Astrocyte (in vitro differentiated cells and primary cell): ENCODE results near the gene GPX4. TPM values are rescaled to one million over a fixed set of nuclear protein-coding genes. Genes with fewer than 3 reads are reported as not detected.

Experiments
- DNase-seq: peaks from one replicate; pipeline ENCODE4 v3.0.0-alpha.2; 2010; ENCODE audit warnings: low read depth
- FAIRE-seq: peaks from 2 replicates; lab custom pipeline; 2011; peaks lifted over from hg19 to GRCh38; lab: Jason Lieb, UNC
- H2AFZ ChIP-seq: 2 replicates; pipeline ENCODE4 v1.6.0; 2012; ENCODE audit warnings: low read depth, low read length, inconsistent platforms
- H3K27ac ChIP-seq: 2 replicates; pipeline ENCODE4 v1.5.1; 2011; ENCODE audit warnings: low read depth, low read length, inconsistent platforms
- H3K27me3 ChIP-seq: 2 replicates; pipeline ENCODE4 v1.6.0; 2011; ENCODE audit warnings: low read length, inconsistent platforms; ENCODE audit not compliant: insufficient read depth
- H3K36me3 ChIP-seq: 2 replicates; pipeline ENCODE4 v1.5.1; 2011; ENCODE audit warnings: low read length, inconsistent platforms; ENCODE audit not compliant: insufficient read depth
- H3K4me1 ChIP-seq: 2 replicates; pipeline ENCODE4 v1.5.1; 2011; ENCODE audit warnings: low read length, inconsistent platforms; ENCODE audit not compliant: insufficient read depth
- H3K4me2 ChIP-seq: 2 replicates; pipeline ENCODE4 v1.6.0; 2012; ENCODE audit warnings: low read length, inconsistent platforms
- H3K4me3 ChIP-seq: 2 replicates; pipeline ENCODE4 v1.5.1; 2011; ENCODE audit warnings: low read depth, mild to moderate bottlenecking, low read length, inconsistent platforms; ENCODE audit not compliant: insufficient read depth
- H3K79me2 ChIP-seq: 2 replicates; pipeline ENCODE4 v1.6.0; 2012; ENCODE audit warnings: mild to moderate bottlenecking, low read length, inconsistent platforms; ENCODE audit not compliant: insufficient read depth
- H3K9ac ChIP-seq: 2 replicates; pipeline ENCODE4 v1.6.0; 2012; ENCODE audit warnings: mild to moderate bottlenecking, low read length, inconsistent platforms
- H3K9me3 ChIP-seq: 2 replicates; pipeline ENCODE4 v1.5.1; 2012; ENCODE audit warnings: low read depth, mild to moderate bottlenecking, low read length, inconsistent platforms; ENCODE audit not compliant: insufficient read depth
- H4K20me1 ChIP-seq: 2 replicates; pipeline ENCODE4 v1.6.0; 2012; ENCODE audit warnings: low read length, inconsistent platforms; ENCODE audit not compliant: insufficient read depth
- H3K27ac Mint-ChIP-seq: one replicate; pipeline ENCODE4 v1.8.0; 2021; ENCODE audit warnings: mild to moderate bottlenecking, mixed read lengths; ENCODE audit not compliant: unreplicated experiment
- H3K27me3 Mint-ChIP-seq: one replicate; pipeline ENCODE4 v1.8.0; 2021; ENCODE audit warnings: low read depth, mixed read lengths; ENCODE audit not compliant: unreplicated experiment
- H3K36me3 Mint-ChIP-seq: one replicate; pipeline ENCODE4 v1.8.0; 2021; ENCODE audit warnings: low read depth, mixed read lengths; ENCODE audit not compliant: unreplicated experiment
- H3K4me1 Mint-ChIP-seq: one replicate; pipeline ENCODE4 v1.8.0; 2021; ENCODE audit warnings: low read depth, mixed read lengths; ENCODE audit not compliant: unreplicated experiment
- H3K4me3 Mint-ChIP-seq: one replicate; pipeline ENCODE4 v1.8.0; 2021; ENCODE audit warnings: mild to moderate bottlenecking, moderate library complexity, mixed read lengths; ENCODE audit not compliant: unreplicated experiment
- H3K9me3 Mint-ChIP-seq: one replicate; pipeline ENCODE4 v1.8.0; 2021; ENCODE audit warnings: mild to moderate bottlenecking, mixed read lengths; ENCODE audit not compliant: unreplicated experiment
- EZH2 ChIP-seq: IDR thresholded peaks from 2 replicates; pipeline ENCODE4 v1.6.1; 2012; ENCODE audit warnings: mild to moderate bottlenecking, low read length, inconsistent platforms; ENCODE audit not compliant: insufficient read depth
- total RNA-seq: library from RNA; stranded (reverse); gene quantifications from 2 replicates; pipeline ENCODE4 v1.2.1, GENCODE V29; 2021
- TF ChIP-seq, protein P1 (sequence below): IDR thresholded peaks from 2 replicates; pipeline ENCODE4 v1.5.1; 2011; ENCODE audit warnings: low read depth, mild to moderate bottlenecking, inconsistent platforms, low read length, moderate library complexity; ENCODE audit not compliant: insufficient read depth

GPX4 gene
- total RNA-seq, 1 donor from 2014 or later, result 325 TPM

DNA sequence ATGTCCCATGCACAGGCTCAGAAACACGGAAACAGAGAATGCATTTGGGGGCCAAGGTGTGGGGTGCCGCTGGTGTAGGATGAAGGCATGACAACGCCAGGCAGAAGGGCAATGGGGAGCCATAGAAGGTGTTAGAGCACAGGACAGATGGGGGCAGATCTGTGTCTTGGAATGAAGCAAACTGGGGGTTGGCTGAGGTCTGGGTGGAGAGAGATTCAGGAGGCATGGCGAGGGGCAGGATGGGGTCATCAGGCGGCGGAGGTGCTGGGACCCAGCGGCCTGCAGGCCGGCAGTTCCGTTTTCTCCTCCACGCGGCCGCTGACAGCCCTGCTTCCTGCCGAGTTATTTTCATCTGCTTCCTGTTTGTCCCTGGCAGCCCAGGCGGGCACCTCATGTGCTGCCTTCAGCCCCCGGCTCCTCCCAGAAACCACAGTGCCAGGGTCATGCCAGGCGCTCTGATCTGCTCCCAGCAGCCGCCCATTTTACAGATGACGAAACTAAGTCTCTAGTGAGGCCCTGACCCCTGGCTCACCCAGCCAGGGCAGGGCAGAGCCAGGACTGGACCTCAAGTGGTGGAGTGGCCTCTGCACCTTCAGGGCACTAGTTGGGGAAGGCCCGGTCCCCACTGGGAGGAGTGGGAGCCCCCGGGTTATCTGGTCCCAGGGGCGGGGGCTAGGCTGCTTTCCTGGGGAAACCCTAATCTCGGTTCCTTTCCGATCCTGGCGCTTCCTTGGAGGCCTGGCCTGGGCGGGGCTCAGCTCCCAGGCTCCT lies 34.6 kb upstream of the GPX4 start:
- no peak for FAIRE-seq
- Histone ChIP-seq H3K27ac (no peak overlapping the region), H3K4me1 (peaks cover 3% of the 10 kb centered on the region), H3K27me3 (peaks cover 35% of the 10 kb centered on the region), H4K20me1 (peaks cover 9% of the 10 kb centered on the region), H3K9ac (no peak overlapping the region), H3K4me3 (no peak overlapping the region), H3K9me3 (no peaks in the 10 kb centered on the region), H3K4me2 (no peak overlapping the region), H3K36me3 (no peaks in the 10 kb centered on the region), H3K79me2 (no peaks in the 10 kb centered on the region), H2AFZ (no peak overlapping the region)
- peaks cover 2% of the 10 kb centered on the region for H3K36me3 Mint-ChIP-seq
- peaks cover 3% of the 10 kb centered on the region for H3K4me1 Mint-ChIP-seq
- TF ChIP-seq EZH2, result no peak
- TF ChIP-seq, protein P1, sequence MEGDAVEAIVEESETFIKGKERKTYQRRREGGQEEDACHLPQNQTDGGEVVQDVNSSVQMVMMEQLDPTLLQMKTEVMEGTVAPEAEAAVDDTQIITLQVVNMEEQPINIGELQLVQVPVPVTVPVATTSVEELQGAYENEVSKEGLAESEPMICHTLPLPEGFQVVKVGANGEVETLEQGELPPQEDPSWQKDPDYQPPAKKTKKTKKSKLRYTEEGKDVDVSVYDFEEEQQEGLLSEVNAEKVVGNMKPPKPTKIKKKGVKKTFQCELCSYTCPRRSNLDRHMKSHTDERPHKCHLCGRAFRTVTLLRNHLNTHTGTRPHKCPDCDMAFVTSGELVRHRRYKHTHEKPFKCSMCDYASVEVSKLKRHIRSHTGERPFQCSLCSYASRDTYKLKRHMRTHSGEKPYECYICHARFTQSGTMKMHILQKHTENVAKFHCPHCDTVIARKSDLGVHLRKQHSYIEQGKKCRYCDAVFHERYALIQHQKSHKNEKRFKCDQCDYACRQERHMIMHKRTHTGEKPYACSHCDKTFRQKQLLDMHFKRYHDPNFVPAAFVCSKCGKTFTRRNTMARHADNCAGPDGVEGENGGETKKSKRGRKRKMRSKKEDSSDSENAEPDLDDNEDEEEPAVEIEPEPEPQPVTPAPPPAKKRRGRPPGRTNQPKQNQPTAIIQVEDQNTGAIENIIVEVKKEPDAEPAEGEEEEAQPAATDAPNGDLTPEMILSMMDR, result no peak
- peaks cover 34% of the 10 kb centered on the region for H3K27me3 Mint-ChIP-seq
- no peak overlapping the region for H3K27ac Mint-ChIP-seq
- H3K4me3 Mint-ChIP-seq, result no peak overlapping the region
- no peaks in the 10 kb centered on the region for H3K9me3 Mint-ChIP-seq
- DNase-seq, result no peak

DNA sequence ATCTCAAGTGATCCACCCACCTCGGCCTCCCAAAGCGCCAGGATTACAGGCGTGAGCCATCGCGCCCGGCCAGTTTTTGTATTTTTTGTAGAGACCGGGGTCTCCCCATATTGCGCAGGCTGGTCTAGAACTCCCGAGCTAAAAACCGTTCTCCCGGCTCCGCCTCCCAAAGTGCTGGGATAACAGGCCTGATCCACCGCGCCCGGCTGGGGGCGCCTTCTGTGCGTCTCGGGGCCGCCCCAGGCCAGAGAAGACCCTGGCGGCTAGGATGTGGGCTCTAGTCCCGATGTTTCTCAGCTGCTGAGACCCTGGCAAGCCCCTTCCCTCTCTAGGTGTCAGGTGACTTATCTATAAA lies 33.2 kb upstream of the GPX4 start:
- Histone ChIP-seq H3K9ac (no peak overlapping the region), H2AFZ (no peak overlapping the region), H3K4me2 (no peak overlapping the region), H3K36me3 (no peaks in the 10 kb centered on the region), H3K27ac (no peak overlapping the region), H3K9me3 (no peaks in the 10 kb centered on the region), H3K4me3 (no peak overlapping the region), H3K79me2 (no peaks in the 10 kb centered on the region), H3K27me3 (peaks cover 35% of the 10 kb centered on the region), H4K20me1 (peaks cover 5% of the 10 kb centered on the region), H3K4me1 (peaks cover 3% of the 10 kb centered on the region)
- H3K9me3 Mint-ChIP-seq, result no peaks in the 10 kb centered on the region
- peaks cover 2% of the 10 kb centered on the region for H3K36me3 Mint-ChIP-seq
- FAIRE-seq (no peak), DNase-seq (no peak)
- H3K27ac Mint-ChIP-seq, result no peak overlapping the region
- no peak overlapping the region for H3K4me3 Mint-ChIP-seq
- H3K27me3 Mint-ChIP-seq, result peaks cover 31% of the 10 kb centered on the region
- no peak for TF ChIP-seq EZH2
- TF ChIP-seq, protein P1, result no peak
- H3K4me1 Mint-ChIP-seq, result no peaks in the 10 kb centered on the region
